ENCODE results near the gene NIM1K.
"Not testable (repeated sequence)": the region's sequence is repeated elsewhere in the genome, so short reads cannot be mapped to it uniquely, and the experiment has no call there.

NIM1K gene

DNA sequence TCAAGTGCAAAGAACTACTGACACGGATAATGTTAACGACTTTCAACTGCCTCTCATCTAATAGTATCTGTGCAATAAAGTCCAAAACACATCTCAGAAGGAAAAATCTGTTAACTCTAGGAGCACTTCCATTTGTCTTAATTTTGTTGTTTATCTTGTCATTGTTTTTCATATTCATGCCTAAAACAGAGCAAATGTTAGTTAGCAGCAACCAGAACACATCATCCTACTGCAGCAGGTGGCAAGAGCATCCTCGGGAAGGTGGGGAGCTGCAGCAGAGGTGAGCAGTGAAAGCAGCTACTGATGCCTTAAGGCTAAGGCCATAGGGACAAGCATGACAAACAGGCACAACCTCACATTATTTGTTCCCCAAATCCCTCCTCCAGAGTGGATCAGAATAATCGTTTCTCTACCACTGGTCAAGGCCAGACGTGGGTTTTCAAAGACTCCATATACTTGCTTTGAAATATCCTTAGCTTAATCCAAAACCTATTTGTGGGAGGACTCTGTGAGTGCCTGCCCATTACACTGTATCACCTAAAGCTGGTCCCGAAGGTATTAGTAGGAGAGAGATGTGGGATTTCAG lies 120.1 kb downstream of the NIM1K start:
- Histone ChIP-seq H3K27me3 (ENCODE audit: control insufficient read depth, insufficient read depth, low read length, poor library complexity, severe bottlenecking) (no peaks in the 10 kb centered on the region), H3K36me3 (ENCODE audit: control insufficient read depth, insufficient read depth, low read length) (no peaks in the 10 kb centered on the region), H3K27ac (ENCODE audit: insufficient read depth, low read depth, low read length, poor library complexity, severe bottlenecking) (no peak overlapping the region), H3K4me3 (ENCODE audit: insufficient read depth, low read depth, low read length) (peak overlapping the region; percentile 93), H3K9me3 (ENCODE audit: control insufficient read depth, low read length) (no peaks in the 10 kb centered on the region), H3K4me1 (ENCODE audit: control insufficient read depth, insufficient read depth, low read length) (peaks cover 21% of the 10 kb centered on the region)
- 15 to 19% methylated on average over 6 of the region's 6 CpGs for WGBS, 2 experiments

DNA sequence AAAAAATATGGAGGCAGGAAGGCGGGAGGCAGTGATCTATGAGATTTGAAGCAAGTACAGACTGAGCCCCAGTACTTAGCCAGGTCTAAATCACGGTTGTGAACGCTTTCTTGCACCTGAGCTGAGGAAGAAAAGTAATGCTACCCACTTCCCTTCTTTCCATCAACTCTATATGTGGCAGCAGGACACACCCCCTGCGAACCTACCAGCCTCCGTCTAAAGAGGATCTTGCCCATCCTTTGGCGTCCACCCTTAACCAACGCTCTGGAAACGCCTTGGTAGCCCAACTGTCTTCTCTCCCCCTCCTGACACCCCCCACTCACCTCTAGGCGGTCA lies 120.6 kb downstream of the NIM1K start:
- Histone ChIP-seq H3K27ac (ENCODE audit: insufficient read depth, low read depth, low read length, poor library complexity, severe bottlenecking) (no peak overlapping the region), H3K4me1 (ENCODE audit: control insufficient read depth, insufficient read depth, low read length) (peaks cover 21% of the 10 kb centered on the region), H3K9me3 (ENCODE audit: control insufficient read depth, low read length) (no peaks in the 10 kb centered on the region), H3K36me3 (ENCODE audit: control insufficient read depth, insufficient read depth, low read length) (no peaks in the 10 kb centered on the region), H3K27me3 (ENCODE audit: control insufficient read depth, insufficient read depth, low read length, poor library complexity, severe bottlenecking) (no peaks in the 10 kb centered on the region), H3K4me3 (ENCODE audit: insufficient read depth, low read depth, low read length) (peak overlapping the region; percentile 93)
- WGBS, 2 experiments: 1 to 2% methylated on average over 9 of the region's 9 CpGs

DNA sequence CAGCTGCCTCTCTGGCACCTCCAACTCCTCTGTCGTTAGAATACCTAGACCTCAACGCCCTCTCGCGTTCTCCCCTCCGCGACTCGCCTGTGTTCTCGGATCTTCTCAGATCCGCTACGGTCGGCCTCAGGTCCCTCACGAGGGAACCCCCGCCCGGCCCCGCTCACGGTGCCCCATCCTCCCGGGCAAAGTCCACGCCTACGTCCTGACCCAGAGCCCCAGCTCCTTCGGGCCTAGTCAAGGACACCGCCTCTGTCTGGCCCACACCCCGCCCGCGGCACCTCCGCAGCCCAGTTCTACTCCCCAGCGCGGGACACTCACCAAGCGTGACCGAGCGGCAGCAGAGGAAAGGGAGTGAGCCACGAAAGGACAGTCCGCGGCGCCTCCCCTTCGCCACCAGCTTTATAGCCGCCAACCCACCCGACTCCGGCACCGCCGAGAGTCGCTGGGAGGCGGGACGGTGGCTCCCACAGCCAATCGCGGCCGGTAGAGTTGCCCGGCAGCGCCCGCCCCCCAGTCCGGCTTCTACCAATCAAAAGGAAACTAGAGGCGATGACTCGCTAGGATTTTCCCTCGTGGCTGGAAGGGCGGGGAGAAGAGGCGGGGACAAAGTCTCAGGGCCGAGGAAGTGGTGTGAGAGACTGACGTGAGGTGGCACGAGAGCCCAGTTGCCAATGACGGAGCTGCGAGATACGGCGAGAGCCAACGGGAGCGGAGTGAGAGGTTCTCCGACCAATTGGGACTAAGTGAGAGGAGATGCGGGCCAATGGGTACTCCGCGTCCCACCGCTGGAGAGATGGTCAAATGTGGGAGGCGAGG lies 121.2 kb downstream of the NIM1K start, which contains the start of gene HMGCS1:
HMGCS1 (minus strand) TSS at position 378 of the 819 bp plus-strand sequence. CDS start 14,447 bp downstream, outside the sequence.
- WGBS, 2 experiments: 0% methylated on average over 70 of the region's 70 CpGs
- Histone ChIP-seq H3K4me1 (ENCODE audit: control insufficient read depth, insufficient read depth, low read length) (peaks cover 21% of the 10 kb centered on the region), H3K27ac (ENCODE audit: insufficient read depth, low read depth, low read length, poor library complexity, severe bottlenecking) (peak within 1 kb of the TSS; percentile 82), H3K9me3 (ENCODE audit: control insufficient read depth, low read length) (no peaks in the 10 kb centered on the region), H3K27me3 (ENCODE audit: control insufficient read depth, insufficient read depth, low read length, poor library complexity, severe bottlenecking) (no peaks in the 10 kb centered on the region), H3K4me3 (ENCODE audit: insufficient read depth, low read depth, low read length) (peak within 1 kb of the TSS; percentile 93), H3K36me3 (ENCODE audit: control insufficient read depth, insufficient read depth, low read length) (no peaks in the 10 kb centered on the region)

DNA sequence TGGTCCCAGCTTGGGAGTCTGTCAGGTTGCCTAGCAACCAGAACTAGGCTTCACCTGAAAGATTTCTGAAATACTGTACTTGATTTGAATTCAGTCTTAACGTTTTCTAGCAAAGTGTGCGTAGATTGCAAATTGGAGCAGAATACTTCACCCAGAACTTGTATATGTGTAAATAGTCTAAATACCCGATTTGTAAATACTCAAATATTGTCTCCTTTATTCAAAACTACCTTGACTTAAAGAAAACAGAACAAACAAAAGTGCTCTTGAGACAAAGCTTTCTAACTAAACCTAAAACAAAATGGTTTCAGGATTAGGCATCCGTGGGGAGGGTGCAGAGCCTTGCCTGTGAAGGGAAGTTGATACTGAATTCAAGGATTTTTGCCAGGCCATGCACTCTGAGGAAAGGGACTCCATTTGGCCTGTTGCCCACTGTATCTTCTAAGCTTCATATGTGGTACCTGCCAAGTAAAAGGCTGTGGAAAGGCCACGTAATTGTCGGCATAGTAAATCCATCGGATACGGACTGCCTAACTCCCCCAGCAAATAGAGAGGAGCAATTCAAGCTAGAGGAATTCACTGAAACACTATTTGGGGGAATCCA lies 121.9 kb downstream of the NIM1K start:
- 54 to 75% methylated on average over 5 to 7 of the region's 8 CpGs for WGBS, 2 experiments
- Histone ChIP-seq H3K36me3 (ENCODE audit: control insufficient read depth, insufficient read depth, low read length) (no peaks in the 10 kb centered on the region), H3K4me1 (ENCODE audit: control insufficient read depth, insufficient read depth, low read length) (peaks cover 21% of the 10 kb centered on the region), H3K27ac (ENCODE audit: insufficient read depth, low read depth, low read length, poor library complexity, severe bottlenecking) (no peak overlapping the region), H3K27me3 (ENCODE audit: control insufficient read depth, insufficient read depth, low read length, poor library complexity, severe bottlenecking) (no peaks in the 10 kb centered on the region), H3K4me3 (ENCODE audit: insufficient read depth, low read depth, low read length) (peak overlapping the region; percentile 14), H3K9me3 (ENCODE audit: control insufficient read depth, low read length) (no peaks in the 10 kb centered on the region)

DNA sequence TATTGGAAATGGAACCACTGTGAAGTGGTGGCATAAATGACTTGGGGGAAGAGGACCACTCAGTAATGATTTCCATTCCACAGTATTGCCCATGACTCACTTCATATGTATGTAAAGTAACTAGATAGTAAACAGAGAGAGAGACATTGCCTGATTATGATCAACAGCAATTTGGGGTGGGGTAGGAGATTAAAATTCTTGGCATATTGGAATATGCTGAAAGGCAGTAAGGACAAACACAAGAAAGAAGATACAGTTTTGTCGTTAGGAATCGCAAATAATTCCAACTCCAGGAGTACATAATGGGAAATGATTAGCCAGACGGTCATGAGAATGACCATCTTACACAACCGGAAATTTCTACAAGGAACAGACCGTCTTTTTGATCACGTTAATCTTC lies 122.7 kb downstream of the NIM1K start:
- 96 to 99% methylated on average over 6 of the region's 6 CpGs for WGBS, 2 experiments
- Histone ChIP-seq H3K36me3 (ENCODE audit: control insufficient read depth, insufficient read depth, low read length) (no peaks in the 10 kb centered on the region), H3K27ac (ENCODE audit: insufficient read depth, low read depth, low read length, poor library complexity, severe bottlenecking) (no peak overlapping the region), H3K27me3 (ENCODE audit: control insufficient read depth, insufficient read depth, low read length, poor library complexity, severe bottlenecking) (no peaks in the 10 kb centered on the region), H3K4me1 (ENCODE audit: control insufficient read depth, insufficient read depth, low read length) (peaks cover 16% of the 10 kb centered on the region), H3K9me3 (ENCODE audit: control insufficient read depth, low read length) (no peaks in the 10 kb centered on the region), H3K4me3 (ENCODE audit: insufficient read depth, low read depth, low read length) (no peak overlapping the region)

DNA sequence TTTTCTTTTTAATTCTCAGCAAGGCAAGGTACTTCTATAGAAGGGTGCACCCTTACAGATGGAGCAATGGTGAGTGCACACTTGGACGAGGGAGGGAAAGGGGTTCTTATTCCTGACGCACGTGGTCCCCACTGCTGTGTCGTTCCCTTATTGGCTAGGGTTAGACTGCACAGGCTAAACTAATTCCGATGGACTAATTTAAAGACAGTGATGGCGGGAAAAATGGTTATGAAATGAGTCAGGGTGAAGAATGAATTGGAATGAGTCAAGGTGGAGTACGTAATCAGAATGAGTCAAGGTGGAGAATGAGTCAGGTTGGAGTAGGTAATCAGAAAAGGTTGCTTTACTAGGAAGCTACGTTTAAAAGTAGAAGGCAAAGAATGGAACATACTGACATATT lies 123.2 kb downstream of the NIM1K start:
- 95 to 97% methylated on average over 7 to 8 of the region's 8 CpGs for WGBS, 2 experiments
- no peak overlapping the region for H3K27ac ChIP-seq (ENCODE audit: insufficient read depth, low read depth, low read length, poor library complexity, severe bottlenecking)

DNA sequence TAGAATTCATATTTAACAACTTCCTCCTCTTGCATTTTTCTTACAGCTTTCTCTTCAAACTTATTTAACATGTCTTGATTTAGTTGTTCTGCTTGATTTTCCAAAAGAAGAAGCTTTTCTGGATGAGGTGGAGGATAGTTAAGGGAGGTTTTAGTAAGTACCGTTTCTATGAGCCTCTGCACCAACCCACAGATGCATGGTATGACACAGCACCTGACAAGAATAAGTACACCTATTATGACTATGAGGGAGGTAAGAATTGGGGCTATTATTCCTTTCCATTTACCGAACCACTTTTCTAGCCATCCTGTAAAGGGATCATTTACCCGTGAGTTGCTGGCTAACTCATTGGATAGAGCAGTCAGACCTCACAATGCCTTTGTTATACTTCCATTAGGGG lies 123.7 kb downstream of the NIM1K start:
- no peaks in the 10 kb centered on the region for H3K36me3 ChIP-seq (ENCODE audit: control insufficient read depth, insufficient read depth, low read length)
- no peak overlapping the region for H3K4me3 ChIP-seq (ENCODE audit: insufficient read depth, low read depth, low read length)
- H3K27me3 ChIP-seq (ENCODE audit: control insufficient read depth, insufficient read depth, low read length, poor library complexity, severe bottlenecking): no peaks in the 10 kb centered on the region
- H3K4me1 ChIP-seq (ENCODE audit: control insufficient read depth, insufficient read depth, low read length): peaks cover 13% of the 10 kb centered on the region
- no peak overlapping the region for H3K27ac ChIP-seq (ENCODE audit: insufficient read depth, low read depth, low read length, poor library complexity, severe bottlenecking)
- H3K9me3 ChIP-seq (ENCODE audit: control insufficient read depth, low read length): no peaks in the 10 kb centered on the region
- 92 to 100% methylated on average over 2 to 3 of the region's 3 CpGs for WGBS, 2 experiments

More for the DNA sequence above, 123.2 kb downstream of the NIM1K start:
- Histone ChIP-seq H3K36me3 (ENCODE audit: control insufficient read depth, insufficient read depth, low read length) (no peaks in the 10 kb centered on the region), H3K9me3 (ENCODE audit: control insufficient read depth, low read length) (no peaks in the 10 kb centered on the region), H3K4me3 (ENCODE audit: insufficient read depth, low read depth, low read length) (no peak overlapping the region), H3K4me1 (ENCODE audit: control insufficient read depth, insufficient read depth, low read length) (peaks cover 13% of the 10 kb centered on the region), H3K27me3 (ENCODE audit: control insufficient read depth, insufficient read depth, low read length, poor library complexity, severe bottlenecking) (no peaks in the 10 kb centered on the region)

DNA sequence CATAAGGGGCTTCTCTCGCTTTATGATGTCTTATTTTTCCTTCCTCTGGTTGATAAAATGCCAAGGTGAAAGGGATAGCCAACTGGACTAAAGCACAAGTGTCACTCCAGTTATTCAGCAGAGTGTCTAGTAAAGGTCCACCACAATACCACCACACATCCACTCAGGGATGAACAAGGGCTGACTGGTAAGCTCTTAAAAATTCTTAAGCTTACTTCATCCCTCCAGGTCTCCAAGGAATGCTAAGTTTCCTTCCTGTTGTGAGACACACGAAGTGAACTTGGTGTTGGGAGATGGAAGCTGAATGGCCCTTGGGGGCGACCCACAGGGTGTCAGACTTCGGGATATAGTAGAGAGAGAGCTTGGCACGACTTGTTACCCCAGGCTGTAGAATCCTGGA lies 124.4 kb downstream of the NIM1K start:
- Histone ChIP-seq H3K4me3 (ENCODE audit: insufficient read depth, low read depth, low read length) (no peak overlapping the region), H3K9me3 (ENCODE audit: control insufficient read depth, low read length) (no peaks in the 10 kb centered on the region), H3K4me1 (ENCODE audit: control insufficient read depth, insufficient read depth, low read length) (peaks cover 9% of the 10 kb centered on the region), H3K27ac (ENCODE audit: insufficient read depth, low read depth, low read length, poor library complexity, severe bottlenecking) (no peak overlapping the region), H3K27me3 (ENCODE audit: control insufficient read depth, insufficient read depth, low read length, poor library complexity, severe bottlenecking) (no peaks in the 10 kb centered on the region), H3K36me3 (ENCODE audit: control insufficient read depth, insufficient read depth, low read length) (no peaks in the 10 kb centered on the region)
- 92 to 95% methylated on average over 5 of the region's 5 CpGs for WGBS, 2 experiments

DNA sequence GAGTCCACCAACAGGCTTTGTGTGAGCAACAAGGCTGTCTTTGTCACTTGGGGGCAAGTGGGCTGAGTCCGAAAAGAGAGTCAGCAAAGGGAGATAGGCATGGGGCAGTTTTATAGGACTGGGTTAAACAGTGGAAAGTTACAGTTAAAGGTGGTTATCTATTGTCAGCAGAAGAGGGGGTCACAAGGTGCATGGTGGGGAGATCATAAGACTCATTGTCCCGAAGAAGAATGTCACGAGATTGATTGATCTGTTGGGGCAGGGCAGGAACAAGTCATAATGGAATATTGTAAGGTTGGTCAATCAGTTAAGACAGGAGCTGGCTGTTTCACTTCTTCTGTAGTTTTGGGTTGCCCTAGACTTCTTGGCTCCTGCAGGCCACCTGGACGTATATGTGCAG lies 128.8 kb downstream of the NIM1K start:
- H3K36me3 ChIP-seq (ENCODE audit: control insufficient read depth, insufficient read depth, low read length): no peaks in the 10 kb centered on the region
- 89 to 94% methylated on average over 3 to 4 of the region's 4 CpGs for WGBS, 2 experiments
- no peaks in the 10 kb centered on the region for H3K27me3 ChIP-seq (ENCODE audit: control insufficient read depth, insufficient read depth, low read length, poor library complexity, severe bottlenecking)
- no peaks in the 10 kb centered on the region for H3K9me3 ChIP-seq (ENCODE audit: control insufficient read depth, low read length)
- H3K4me3 ChIP-seq (ENCODE audit: insufficient read depth, low read depth, low read length): no peak overlapping the region
- H3K4me1 ChIP-seq (ENCODE audit: control insufficient read depth, insufficient read depth, low read length): no peaks in the 10 kb centered on the region
- H3K27ac ChIP-seq (ENCODE audit: insufficient read depth, low read depth, low read length, poor library complexity, severe bottlenecking): no peak overlapping the region

DNA sequence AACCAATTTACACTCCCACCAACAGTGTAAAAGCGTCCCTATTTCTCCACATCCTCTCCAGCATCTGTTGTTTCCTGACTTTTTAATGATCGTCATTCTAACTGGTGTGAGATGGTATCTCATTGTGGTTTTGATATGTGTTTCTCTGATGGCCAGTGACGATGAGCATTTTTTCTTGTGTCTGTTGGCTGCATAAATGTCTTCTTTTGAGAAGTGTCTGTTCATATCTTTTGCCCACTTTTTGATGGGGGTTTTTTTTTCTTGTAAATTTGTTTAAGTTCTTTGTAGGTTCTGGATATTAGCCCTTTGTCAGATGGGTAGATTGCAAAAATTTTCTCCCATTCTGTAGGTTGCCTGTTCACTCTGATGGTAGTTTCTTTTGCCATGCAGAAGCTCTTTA lies 131.5 kb downstream of the NIM1K start:
- WGBS, 2 experiments: 87 to 96% methylated on average over 2 to 3 of the region's 3 CpGs
- H3K4me3 ChIP-seq (ENCODE audit: insufficient read depth, low read depth, low read length); H3K27me3 ChIP-seq (ENCODE audit: control insufficient read depth, insufficient read depth, low read length, poor library complexity, severe bottlenecking); H3K4me1 ChIP-seq (ENCODE audit: control insufficient read depth, insufficient read depth, low read length); H3K27ac ChIP-seq (ENCODE audit: insufficient read depth, low read depth, low read length, poor library complexity, severe bottlenecking); H3K36me3 ChIP-seq (ENCODE audit: control insufficient read depth, insufficient read depth, low read length); H3K9me3 ChIP-seq (ENCODE audit: control insufficient read depth, low read length): not testable (repeated sequence)

Data from ectodermal cell (in vitro differentiated cells).